ENCODE data around the gene CPTP.

The CPTP gene

DNA sequence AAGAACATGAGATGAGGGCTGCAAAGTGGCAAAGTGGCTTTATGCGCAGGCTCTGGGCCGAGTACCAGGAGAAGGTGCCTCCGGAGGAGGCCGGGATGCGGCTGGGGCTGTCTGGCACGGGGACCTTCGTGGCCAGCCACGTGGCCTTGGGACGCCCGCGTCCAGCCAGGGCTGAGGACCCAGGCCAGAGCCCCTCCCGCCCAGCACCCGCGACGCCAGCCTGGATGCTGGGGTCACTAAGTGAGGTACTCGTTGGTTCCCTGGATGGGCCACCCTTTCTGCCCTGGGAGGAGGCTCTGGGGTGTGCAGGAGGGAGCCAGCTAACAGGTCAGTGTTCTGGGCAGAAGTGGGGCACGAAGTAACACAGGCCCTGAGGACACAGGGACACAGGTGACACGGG lies 31.8 kb upstream of the CPTP start:
- DNase-seq, result no peak

DNA sequence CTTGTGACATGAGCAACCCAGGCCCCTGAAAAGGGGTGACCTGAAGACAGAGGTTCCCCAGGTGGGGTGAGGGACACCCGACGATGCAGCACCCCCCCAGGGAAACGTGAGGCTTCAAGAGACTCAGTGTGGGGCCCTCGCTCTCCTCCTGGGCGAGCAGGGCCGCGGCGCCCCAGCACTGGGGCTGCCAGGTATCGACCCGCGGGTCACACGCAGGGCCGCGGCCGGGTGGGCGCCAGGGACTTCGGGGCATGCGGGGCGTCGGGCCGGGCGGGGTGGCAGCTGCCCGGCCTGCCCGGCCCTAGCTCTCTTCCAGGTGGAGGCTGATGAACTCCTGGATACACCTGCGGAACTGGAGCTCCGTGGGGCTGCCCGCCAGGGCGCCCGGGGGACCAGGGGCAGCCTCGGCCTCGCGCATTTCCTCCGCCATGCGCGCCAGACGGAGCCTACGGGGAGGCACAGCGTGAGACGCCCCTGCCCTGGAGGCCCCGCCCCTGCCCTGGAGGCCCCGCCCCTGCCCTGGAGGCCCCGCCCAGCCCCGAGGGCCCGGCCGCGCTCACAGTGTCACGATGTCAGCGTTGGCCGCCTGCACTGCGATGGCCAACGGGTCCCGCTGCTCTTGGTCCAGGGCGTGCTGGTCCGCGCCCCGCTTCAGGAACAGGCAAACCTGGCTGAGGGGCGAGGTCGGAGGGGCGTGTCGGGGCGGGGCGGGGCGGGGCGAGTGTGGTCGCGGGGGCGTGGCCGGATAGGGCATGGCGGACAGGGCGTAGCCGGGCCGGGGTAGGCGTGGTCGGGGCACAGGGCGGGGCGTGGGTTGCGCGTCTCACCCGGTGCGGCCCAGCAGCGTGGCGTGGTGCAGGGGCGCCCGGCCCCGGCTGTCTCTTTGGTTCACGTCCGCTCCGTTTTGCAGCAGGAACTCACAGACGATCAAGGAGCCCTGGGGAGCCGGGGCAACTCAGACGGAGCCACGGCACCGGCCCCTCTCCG lies 31.0 kb upstream of the CPTP start:
- no peak for DNase-seq

DNA sequence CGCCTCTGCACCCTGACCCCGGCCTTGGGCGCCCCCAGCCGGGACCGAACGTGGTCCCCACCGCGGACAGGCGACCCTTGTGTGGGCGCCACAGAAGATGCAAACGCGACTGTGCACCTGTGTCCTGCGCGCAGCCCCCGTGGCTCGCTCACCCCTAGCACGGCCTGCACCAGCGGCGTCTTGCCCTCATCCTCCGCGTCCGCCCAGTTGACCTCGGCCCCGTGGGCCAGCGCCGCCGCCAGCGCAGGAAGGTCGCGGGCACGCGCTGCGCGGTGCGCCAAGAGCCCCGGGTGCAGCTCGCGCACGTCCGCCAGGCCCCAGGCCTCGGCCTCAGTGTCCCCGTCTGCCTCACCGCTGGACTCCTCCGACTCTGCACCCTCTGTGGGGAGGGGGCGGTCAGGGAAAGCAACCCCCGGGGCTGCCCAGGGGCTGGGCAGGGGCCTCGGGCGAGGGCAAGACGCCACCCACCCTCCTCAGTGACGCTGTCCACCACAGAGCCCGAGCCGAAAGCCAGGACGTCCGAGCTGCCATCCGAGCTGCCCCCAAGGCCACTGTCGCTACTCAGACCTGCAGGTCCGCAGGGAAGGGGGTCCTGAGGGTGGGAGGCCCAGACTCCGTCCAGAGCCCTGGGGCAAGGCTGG lies 30.2 kb upstream of the CPTP start:
- no peak for DNase-seq

DNA sequence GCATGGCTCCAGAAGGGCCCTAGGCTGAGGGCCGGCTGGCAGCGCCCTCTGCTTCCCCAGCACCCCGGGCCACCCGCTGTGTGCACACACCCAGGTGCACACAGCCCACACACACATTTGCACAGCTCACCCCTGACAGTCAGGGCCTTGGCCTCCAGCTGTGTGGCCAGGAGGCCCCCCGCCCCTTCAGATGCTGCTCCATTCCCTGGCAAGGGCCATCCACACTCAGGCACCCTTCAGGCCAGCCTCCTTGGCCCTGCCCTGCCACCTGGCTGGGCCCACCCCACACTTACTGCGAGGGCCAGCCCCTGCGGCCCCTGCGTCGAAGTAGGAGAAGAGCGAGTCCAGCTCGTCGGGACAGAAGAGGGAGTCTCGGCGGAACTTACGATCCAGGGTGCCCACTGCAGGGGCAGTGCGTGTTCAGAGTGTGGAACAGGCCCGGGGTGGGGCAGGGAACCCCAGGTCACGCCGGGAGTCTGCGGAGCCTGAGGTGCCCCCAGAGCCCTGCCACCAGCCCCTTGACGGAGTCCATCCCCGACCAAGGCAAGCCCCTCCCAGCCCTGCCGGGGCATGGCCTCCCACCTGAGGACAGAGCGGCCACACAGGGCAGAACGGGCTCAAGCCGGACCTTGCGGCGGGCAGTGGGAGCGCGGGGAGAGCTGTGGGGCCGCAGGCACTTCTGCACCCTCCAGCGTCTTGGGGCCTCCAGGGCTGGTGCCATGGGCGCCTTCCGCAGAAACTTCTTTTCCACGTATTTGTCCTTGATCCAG lies 29.3 kb upstream of the CPTP start:
- no peak for DNase-seq

DNA sequence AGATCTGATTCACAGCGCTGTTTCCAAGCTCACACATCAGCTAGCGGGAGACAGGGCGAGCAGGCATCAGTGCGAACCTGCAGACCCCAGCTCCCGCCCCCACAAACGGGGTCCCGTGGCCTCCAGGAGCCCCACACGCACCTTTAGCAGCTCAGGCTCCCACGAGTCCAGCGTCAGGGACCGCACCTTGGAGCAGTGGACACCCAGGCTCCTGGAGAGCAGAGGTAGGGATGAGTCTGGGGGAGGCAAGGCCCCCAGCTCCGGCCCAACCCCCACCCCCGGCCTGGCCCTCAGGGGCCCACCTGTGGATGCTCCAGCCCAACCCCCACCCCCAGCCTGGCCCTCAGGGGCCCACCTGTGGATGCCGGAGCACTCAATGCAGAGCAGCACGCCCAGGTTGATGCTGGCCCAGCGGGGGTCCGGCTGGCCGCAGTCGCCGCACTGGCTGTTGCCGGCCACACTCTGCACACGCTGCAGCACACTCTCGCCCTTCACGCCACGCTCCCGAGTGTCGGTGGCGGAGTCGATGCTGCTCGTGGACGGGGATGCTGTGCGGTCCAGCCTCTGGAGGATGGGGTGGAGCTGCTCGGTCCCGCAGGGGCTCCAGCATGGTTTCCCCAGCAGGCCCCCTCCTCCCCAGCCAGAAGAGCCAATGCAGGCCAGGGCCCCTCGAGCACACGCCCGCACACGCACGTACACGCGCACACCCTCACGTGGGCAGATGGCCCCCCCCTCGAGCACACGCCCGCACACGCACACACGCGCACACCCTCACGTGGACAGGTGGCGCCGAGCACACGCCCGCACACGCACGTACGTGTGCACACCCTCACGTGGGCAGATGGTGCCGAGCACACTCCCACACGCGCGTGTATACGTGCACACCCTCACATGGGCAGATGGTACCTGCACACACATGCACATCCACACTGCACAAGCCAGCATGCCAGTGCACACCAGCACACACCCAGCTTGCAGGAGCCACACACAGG lies 28.2 kb upstream of the CPTP start:
- DNase-seq, result no peak

DNA sequence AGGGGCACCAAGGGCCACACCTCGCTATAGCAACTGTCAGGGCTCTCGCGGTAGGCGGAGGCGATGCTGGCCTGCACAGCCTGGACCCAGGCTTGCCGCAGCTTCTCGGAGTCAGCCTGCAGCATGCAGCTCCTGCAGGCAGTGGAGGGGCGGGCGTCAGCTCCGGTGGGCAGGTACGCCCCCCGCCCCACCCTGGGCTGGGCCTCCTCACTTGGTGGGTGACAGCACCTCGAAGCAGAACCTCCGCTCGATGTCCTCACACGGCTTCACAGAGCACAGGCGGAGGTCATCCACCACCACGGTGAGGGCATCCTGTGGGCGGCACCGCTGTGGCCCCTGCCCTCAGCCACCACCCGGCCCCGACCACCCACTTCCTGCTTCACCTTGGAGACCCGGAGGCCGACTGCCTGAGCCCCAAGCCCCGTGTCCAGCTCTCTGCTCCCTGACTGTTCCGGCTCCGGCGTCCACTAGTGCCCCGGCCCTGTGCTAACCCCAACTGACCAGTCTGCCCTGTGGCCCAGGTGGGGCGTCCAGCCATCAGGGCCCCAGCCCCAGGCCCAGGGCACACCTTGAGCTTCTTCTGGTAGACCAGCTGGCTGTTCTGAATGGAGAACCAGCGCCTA lies 26.7 kb upstream of the CPTP start:
- no peak for DNase-seq

DNA sequence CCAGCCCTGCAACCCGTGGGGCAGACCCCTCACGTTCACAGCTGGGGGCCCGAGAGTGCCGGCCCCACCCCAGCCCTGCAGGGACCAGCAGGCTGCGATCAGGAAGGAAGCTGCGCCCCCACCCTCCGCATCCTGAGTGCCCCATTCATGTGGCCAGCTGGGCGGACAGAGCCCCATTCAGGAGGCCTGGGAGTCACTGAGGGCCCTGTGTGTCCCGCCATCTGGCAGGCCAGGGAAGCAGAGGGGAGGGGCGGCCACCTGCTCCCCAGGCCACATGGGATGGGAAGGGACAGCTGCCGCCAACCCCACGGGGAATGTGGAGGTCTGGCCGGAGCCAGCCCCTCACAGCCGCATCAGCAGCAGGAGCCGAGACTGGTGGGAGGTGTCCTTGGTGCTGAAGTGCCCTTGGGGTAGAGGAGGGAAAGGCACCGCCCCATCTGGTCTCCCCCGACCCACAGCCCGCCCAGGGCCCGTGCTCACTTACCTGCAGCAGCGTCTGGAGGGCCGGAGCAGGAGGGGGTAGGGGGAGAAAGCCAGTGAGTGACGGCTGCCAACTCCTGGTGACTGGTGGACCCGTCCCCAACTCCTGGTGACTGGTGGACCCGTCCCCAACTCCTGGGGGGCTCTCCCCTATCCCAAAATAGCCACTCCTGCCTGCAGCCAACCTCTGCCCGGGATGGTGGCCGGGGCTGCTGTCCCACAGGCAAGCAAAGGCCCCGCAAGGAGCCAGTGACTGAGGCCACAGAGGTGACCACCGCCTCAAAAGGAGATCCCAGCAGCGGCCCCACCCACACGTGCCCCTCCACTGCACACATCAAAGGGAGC lies 25.5 kb upstream of the CPTP start:
- no peak for DNase-seq

DNA sequence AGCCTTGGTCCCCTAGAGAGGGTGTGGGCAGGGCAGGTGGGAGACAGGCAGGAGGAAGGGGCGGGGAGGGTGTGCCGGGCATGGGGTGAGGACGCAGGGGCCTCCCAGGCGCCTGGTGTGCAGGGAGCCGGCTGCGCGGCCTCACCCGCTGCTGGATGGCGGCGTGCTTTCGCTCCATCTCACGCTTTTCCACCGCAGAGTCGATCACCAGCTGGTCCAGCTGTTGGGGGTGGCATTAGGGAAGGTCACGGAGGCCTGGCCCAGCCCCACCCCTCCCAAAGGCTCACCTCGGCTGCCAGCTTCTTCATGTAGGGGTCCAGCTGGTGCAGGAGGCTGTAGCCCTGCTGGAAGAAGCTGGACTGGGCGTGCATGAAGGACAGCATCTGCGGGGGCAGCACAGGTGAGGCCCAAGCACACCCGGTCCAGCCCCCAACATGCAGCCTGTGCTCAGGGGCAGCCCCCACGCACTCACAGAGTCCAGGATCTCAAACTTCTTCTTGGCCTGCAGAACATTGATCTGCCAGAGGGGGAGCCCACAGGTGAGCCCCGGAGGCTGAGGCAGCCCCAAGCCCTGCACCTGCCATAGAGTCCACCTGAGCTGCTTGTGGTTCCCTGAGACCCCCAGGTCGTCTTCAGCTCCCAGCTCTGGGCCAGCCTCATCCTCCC lies 24.8 kb upstream of the CPTP start:
- no peak for DNase-seq

DNA sequence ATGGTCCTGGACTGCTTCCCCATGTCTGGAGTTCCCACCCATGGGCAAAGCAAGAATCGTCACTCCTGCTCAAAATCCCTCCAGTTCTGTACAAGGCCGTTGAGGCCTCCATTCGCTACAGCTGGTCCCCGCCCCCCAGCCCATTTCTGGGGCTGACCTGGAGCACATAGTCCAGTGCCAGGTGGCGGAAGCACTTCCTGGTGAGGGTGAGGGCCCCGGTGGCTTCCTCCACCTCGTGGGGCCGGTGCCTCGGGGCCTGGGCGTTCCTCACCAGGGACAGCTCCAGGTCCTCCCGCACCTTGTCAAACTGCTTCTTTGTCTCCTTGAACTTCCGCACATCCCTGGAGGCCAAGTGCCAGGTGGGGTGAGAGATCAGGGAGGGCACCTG lies 24.3 kb upstream of the CPTP start:
- DNase-seq, result no peak

DNA sequence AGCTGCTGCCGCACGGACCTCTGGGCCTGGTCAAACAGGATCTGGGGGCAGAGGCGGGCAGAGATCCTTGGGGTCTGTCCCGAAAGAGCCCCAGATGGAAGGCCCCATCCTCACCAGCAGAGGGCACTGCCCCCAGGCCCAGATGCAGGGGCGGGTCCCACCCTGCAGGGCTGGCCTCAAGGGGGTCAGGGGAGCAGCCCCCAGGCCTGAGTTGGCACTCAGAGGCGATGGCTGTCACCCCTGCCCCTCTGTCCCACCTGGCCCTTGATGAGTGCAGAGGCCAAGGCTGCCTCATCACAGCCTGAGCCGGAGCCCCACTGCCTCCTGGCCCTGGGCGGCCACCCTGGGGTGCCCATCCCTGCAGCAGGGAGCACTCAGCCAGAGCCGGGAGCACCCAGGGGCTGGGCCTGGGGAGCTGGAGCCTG lies 22.6 kb upstream of the CPTP start:
- DNase-seq, result no peak

DNA sequence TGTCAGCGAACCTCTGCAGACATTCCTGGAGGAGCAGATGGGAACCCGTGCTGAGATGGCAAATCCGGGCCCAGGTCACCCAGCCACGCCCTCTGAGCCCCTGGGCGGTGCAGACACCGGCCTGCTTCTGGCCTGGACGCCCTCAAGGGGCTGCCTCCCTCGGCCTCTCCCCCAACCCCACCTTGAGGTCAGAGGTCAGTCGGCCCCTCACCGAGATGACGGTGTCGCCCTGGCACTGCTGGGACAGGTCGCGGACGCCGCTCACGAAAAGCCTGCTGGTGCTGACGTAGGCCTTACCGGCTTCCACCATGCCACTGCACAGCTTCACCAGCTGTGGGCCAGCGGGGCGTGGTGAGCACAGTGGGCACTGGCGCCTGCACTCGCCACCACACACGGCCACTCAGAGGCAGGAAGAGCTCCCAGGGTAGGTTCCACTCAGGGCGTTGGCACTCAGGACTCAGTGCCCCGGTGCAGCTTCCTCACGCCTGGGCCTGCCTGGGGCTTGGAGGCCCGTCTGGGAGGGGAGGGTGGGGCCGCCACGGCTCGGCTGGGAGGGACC lies 21.6 kb upstream of the CPTP start:
- DNase-seq, result no peak

DNA sequence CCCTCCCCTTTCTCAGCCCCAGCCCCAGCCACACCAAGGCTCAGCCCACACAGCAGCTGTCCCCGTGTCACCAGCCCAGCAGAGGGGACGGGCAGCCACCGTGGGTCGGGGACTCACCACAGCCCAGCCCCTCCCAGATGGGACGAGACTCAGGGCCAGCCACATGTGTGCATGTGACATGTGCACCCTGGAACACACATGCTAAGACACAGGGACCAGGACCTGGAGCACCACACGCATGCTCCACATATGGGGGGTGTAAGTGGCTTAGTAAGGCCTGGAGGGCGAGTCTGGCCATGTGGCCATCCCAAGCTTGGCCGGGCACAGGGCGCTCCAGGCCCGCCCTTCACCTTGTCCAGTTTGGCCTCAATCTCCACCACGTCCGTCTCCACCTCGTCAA lies 20.9 kb upstream of the CPTP start:
- no peak for DNase-seq

DNA sequence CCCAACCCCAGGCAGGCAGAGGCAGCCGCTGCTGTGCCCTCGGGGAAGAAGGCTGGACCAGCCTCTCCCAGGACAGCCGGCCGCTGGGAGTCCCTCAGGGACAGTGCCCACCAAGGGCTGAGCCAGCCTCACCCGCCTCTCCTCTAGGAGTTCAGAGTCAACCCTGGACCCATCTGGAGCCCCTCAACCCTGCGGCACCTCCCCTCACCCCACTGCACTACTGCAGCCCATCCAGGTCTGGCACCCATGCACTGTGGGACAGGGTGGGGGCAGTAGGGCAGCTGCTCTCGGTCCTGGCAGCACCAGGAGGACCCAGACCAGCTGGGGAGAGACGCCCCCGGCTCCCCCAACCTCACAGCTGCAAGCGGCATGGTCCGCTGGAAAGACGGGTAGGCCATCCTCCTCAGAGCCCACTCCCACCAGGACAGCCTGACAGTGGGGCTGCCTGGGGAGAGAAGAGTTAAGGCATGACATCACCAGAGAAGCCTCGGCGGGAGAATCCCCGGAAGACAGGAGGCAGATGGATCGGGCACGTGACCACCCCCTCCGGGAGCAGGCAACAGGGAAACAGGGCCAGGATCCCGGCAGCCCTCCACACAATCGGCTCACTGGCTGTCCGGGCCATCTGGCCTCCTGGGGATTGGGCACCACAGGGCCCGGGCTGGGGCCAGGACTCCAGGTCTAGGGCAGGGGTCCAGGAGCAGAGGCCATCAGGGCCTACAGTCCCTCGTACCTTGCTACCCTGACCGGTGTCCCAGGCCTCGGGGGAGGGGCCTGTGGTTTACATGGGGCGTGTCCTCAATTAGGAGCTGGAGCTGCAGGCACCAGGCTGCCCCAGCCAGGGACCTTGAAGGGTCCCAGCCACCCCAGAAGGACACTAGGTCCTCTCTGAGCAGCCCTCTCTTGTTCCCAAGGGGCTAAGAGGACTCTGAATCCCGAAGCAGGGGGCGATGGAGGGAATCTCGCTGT lies 20.0 kb upstream of the CPTP start:
- DNase-seq, result no peak

DNA sequence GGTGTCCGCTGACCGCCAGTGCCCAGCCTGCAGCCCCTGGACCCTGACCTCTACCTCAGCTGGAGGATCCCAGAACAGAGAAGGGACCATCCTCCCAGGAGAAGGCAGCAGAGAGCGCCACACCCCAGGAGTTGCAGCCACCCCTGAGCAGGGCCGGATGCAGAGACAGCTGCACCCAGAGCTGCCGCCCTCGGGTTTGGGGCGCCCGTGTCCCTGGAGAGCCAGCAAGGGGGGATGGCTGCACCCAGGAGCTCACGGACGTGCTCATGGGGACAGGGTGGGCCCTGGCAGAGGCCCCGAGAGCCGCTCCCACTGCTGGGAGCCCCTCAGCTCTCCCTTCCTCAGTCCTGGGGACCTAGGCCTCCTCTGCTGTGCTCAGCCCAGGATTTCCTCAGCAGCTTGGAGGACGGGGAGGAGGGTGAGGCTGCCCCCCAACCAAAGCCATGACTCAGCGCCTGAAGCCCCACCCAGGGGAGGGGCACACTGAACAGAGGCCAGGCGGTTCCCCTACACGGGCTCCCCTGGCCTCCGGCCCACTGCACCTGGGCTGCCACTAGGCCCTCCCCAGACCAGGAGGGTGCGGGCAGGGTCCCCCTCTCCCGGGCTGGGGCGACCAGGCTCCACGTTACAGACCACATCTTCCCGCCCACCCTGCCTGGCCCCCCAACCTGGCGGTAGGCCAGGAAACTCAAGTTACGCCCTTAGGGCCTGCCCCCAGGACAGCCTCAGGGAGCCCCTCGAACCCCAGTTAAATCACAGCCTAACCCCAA lies 19.1 kb upstream of the CPTP start:
- peak; percentile 63 to 75 for DNase-seq

DNA sequence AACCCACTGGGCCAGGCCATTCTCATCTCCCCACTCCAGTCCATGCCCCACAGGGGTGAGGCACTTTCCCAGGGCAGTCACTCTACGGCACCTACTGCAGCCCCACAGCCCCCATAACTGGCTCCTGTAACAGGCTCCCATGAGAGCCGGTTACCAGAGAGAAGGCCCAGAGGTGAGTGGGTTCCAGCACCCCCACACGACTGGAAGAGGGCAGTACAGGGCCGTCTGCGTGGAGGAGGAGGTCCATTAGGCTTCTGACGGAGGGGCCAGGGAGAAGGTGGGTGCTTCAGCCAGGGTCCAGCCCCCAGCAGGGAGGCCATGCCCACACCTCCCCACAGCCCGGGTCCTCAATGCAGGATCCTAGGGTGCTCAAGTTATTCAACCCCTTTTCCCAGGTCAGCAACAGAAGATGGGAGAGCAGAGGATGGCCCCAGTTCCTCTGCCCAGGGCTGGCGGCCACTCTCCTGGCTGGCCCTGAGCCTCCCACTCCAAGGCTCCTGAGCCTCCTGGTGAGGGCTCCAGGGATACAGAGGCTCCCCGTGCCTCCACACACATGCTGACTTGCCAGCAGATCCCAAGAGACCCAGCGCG lies 18.4 kb upstream of the CPTP start:
- DNase-seq, result no peak

DNA sequence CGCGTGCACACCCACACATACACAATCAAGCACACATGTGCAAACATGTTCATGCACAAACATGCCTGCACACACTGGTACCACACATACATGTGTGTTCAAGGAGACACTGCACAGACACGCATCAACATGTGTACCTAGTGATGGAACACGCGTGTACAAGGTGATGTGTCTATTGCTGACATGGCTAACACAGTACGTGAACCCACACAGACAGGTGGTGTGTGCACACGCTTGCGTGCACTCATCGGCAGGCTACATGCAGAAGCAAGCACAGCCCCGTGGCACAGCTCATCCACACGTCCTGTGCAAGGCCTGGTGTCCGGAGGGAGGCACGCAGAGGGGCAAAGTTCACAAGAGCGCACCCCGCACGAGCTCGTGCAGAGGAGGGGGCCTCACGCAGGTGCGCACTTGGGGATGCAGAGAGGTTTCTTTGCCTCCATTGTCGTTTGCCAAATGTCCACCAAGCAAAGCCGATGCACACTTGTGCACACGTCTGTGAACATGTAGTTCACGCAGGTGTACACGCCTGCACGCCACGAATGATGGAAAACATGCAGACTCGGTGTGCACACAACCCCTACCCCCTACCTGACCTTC lies 17.8 kb upstream of the CPTP start:
- DNase-seq, result no peak
